ENCODE results near the gene CHCHD3. TPM values are rescaled to one million over a fixed set of nuclear protein-coding genes. Genes with fewer than 3 reads are reported as not detected.

Gene CHCHD3
- total RNA-seq, 1 donor from 2014 or later = 209 TPM

DNA sequence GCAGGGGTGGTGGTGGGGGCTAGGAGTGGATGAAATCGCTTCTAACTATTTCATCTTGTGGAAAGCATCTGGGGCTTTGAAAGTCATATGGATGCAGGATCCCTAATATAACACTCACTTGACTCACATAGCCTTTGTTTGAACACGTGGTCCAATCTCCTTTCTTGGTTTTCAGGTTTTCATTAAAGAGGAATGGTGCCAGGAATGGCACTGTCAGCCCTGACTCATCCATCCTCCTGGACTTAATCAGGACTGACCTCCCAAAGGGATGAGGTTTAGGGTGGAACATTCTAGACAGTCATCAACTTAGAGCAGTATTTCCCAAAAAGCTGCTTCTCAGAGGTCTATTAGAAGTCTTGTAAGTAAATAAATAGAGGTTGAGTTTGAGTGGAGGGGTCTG, 343.6 kb downstream of the CHCHD3 start:
- no peak for DNase-seq
- peaks cover 5% of the 10 kb centered on the region for H3K9me3 ChIP-seq (replicated peaks)
- no peak overlapping the region for H3K27ac ChIP-seq (replicated peaks)
- H3K36me3 ChIP-seq = no peaks in the 10 kb centered on the region
- TF ChIP-seq, protein P1, sequence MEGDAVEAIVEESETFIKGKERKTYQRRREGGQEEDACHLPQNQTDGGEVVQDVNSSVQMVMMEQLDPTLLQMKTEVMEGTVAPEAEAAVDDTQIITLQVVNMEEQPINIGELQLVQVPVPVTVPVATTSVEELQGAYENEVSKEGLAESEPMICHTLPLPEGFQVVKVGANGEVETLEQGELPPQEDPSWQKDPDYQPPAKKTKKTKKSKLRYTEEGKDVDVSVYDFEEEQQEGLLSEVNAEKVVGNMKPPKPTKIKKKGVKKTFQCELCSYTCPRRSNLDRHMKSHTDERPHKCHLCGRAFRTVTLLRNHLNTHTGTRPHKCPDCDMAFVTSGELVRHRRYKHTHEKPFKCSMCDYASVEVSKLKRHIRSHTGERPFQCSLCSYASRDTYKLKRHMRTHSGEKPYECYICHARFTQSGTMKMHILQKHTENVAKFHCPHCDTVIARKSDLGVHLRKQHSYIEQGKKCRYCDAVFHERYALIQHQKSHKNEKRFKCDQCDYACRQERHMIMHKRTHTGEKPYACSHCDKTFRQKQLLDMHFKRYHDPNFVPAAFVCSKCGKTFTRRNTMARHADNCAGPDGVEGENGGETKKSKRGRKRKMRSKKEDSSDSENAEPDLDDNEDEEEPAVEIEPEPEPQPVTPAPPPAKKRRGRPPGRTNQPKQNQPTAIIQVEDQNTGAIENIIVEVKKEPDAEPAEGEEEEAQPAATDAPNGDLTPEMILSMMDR (IDR thresholded peaks at IDR 0.05; ENCODE audit: borderline replicate concordance) = no peak
- no peak overlapping the region for H3K4me3 ChIP-seq
- intact Hi-C loops (cut with micrococcal nuclease) = no loop called here
- H3K27me3 ChIP-seq (ENCODE audit: low read depth) = no peaks in the 10 kb centered on the region
- H3K4me1 ChIP-seq = peaks cover 7% of the 10 kb centered on the region

DNA sequence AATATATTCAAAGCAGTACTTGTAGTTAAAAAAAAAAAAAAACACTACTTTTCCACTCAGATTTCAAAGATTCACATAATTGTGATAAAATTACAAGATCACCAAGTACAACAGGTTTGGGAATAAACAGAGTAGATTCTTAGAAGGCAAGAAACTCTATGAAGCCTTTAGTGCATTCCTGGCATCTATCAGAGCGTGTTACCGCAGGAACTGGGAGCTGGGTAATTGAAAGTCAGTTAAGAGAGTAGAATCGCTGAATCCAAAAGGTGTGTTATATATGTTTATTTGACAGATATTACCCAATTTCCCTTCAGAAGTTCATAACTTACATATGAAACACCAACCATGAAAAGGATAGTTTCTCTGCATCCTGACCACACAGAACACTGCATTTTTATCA, 346.4 kb downstream of the CHCHD3 start:
- intact Hi-C loops (cut with micrococcal nuclease) = no loop called here
- Histone ChIP-seq H3K4me1 (no peaks in the 10 kb centered on the region), H3K9me3 (replicated peaks) (no peaks in the 10 kb centered on the region), H3K27ac (replicated peaks) (no peak overlapping the region), H3K27me3 (ENCODE audit: low read depth) (peaks cover 8% of the 10 kb centered on the region), H3K4me3 (no peak overlapping the region), H3K36me3 (no peaks in the 10 kb centered on the region)
- no peak for DNase-seq
- TF ChIP-seq, protein P1 (IDR thresholded peaks at IDR 0.05; ENCODE audit: borderline replicate concordance) = no peak

Other genes starting within 250 kb of the CHCHD3 start
- gene EXOC4, start 171.0 kb upstream of the CHCHD3 start, total RNA-seq = 33.8 TPM